K562 (cell line): ENCODE measurements around the gene TMEM131. TPM values are rescaled to one million over a fixed set of nuclear protein-coding genes. Genes with fewer than 3 reads are reported as not detected.

Experiments
- ATAC-seq: fragments of 200-7000 bp; cut with Tn5 transposase; 3 replicates; pipeline ENCODE4 v1.9.1; 2020; ENCODE audit warnings: moderate library complexity
- BruUV-seq: library from RNA; stranded (reverse); fragments of 400-500 nt; replicated peaks from 2 replicates; lab custom pipeline; 2021; lab: Mats Ljungman, UMichigan
- CTCF ChIA-PET: fragments of 300-600 bp; formaldehyde crosslinking; extraction: SDS; loops from one replicate; lab custom pipeline; 2021; ENCODE audit warnings: low intra/inter-chr PET ratio; lab: Yijun Ruan, JAX
- POLR2A ChIA-PET: fragments of 300-600, 350-650 bp; sonication (Branson Sonifier 250); formaldehyde crosslinking; extraction: SDS; loops from one replicate; lab custom pipeline; 2021; ENCODE audit warnings: antibody characterized with exemption, inconsistent platforms; lab: Yijun Ruan, JAX
- DNase-seq, 4 experiments: peaks; one replicate each; pipeline versions ENCODE4 v3.0.0 to v3.0.0-alpha.2; 2011 to 2018; ENCODE audit warnings: low spot score in 3 of 4, mixed read lengths in 3 of 4; ENCODE audit errors: extremely low read depth in 1 of 4
- FAIRE-seq: peaks from 2 replicates; lab custom pipeline; 2011; peaks lifted over from hg19 to GRCh38; lab: Jason Lieb, UNC
- H2AFZ ChIP-seq: 2 replicates; pipeline ENCODE4 v1.6.0; 2011; ENCODE audit warnings: low read depth, low read length, control low read depth, inconsistent platforms
- H3K27ac ChIP-seq: fragments of 200-600 bp; 3 replicates; pipeline ENCODE4 v1.8.0; 2011; ENCODE audit warnings: low read depth, mild to moderate bottlenecking, control low read depth, inconsistent platforms, low read length, moderate library complexity, mixed read lengths; ENCODE audit errors: extremely low read depth
- H3K27me3 ChIP-seq, 2 experiments: fragments of 300-600 bp in 1 of 2; 2 replicates in 1 of 2; 3 replicates in 1 of 2; pipeline versions ENCODE4 v1.6.0 to v1.8.0; 2011; ENCODE audit warnings: inconsistent platforms in 2 of 2, low read length in 2 of 2, mild to moderate bottlenecking in 1 of 2, mixed read lengths in 1 of 2, moderate library complexity in 1 of 2; ENCODE audit not compliant: control insufficient read depth in 2 of 2, insufficient read depth in 2 of 2
- H3K36me3 ChIP-seq: fragments of 300-600 bp; 3 replicates; pipeline ENCODE4 v1.8.0; 2011; ENCODE audit warnings: mild to moderate bottlenecking, low read length, inconsistent platforms; ENCODE audit not compliant: control insufficient read depth, insufficient read depth
- H3K4me1 ChIP-seq, 2 experiments: fragments of 200-600 bp in 1 of 2; replicated peaks in 1 of 2; 2 replicates in 1 of 2; 3 replicates in 1 of 2; pipeline versions ENCODE4 v1.5.1 to v1.8.0; 2011; ENCODE audit warnings: inconsistent platforms in 2 of 2, low read length in 2 of 2, mild to moderate bottlenecking in 1 of 2, mixed read lengths in 1 of 2, moderate library complexity in 1 of 2; ENCODE audit not compliant: control insufficient read depth in 2 of 2, insufficient read depth in 2 of 2
- H3K4me2 ChIP-seq: 2 replicates; pipeline ENCODE4 v1.6.1; 2011; ENCODE audit warnings: low read length, control low read depth, inconsistent platforms, mixed read lengths; ENCODE audit not compliant: insufficient read depth
- H3K4me3 ChIP-seq: fragments of 200-600 bp; sonication (generic), shearing (Covaris generic); 2 replicates; pipeline ENCODE4 v1.5.1; 2016; ENCODE audit warnings: control low read depth, inconsistent platforms
- H3K79me2 ChIP-seq: fragments of 200-600 bp; 3 replicates; pipeline ENCODE4 v1.8.0; 2011; ENCODE audit warnings: low read length, inconsistent platforms; ENCODE audit not compliant: control insufficient read depth, insufficient read depth
- H3K9ac ChIP-seq, 2 experiments: 2 replicates each; pipeline versions ENCODE4 v1.6.0 to v1.6.1; 2011; ENCODE audit warnings: low read depth in 2 of 2, low read length in 2 of 2, control low read depth in 1 of 2, inconsistent platforms in 1 of 2, mild to moderate bottlenecking in 1 of 2, mixed read lengths in 1 of 2; ENCODE audit not compliant: insufficient read depth in 1 of 2
- H3K9me1 ChIP-seq: one replicate; pipeline ENCODE4 v1.6.0; 2011; ENCODE audit warnings: inconsistent platforms, mild to moderate bottlenecking, low read length, moderate library complexity; ENCODE audit not compliant: control insufficient read depth, insufficient read depth
- H3K9me3 ChIP-seq: replicated peaks from 2 replicates; pipeline ENCODE4 v1.5.1; 2011; ENCODE audit warnings: low read depth, low read length, inconsistent platforms; ENCODE audit not compliant: control insufficient read depth, insufficient read depth
- H4K20me1 ChIP-seq: replicated peaks from 2 replicates; pipeline ENCODE4 v1.6.1; 2011; ENCODE audit warnings: low read length, inconsistent platforms, mixed read lengths; ENCODE audit not compliant: control insufficient read depth, insufficient read depth
- CBX2 ChIP-seq: fragments of 200-600 bp; sonication (generic); IDR thresholded peaks from one replicate; pipeline ENCODE4 v1.6.1; 2012; ENCODE audit warnings: mild to moderate bottlenecking, low read length, inconsistent platforms; ENCODE audit not compliant: insufficient read depth, poor library complexity, severe bottlenecking
- MTF1 ChIP-seq: fragments of 250-450 bp; sonication (Bioruptor Pico); IDR thresholded peaks from 2 replicates; pipeline ENCODE4 v1.9.0; 2021; ENCODE audit warnings: moderate library complexity, mild to moderate bottlenecking, inconsistent platforms, borderline replicate concordance
- PRPF4 ChIP-seq: fragments of 200-400 bp; formaldehyde crosslinking; IDR thresholded peaks from one replicate; pipeline ENCODE4 v1.6.1; 2017; ENCODE audit warnings: low read length, low read depth, mild to moderate bottlenecking; ENCODE audit not compliant: insufficient read depth, poor library complexity, severe bottlenecking
- TAF9B ChIP-seq: fragments of 450-650 bp; IDR thresholded peaks from 2 replicates; pipeline ENCODE4 v1.6.1; 2018; ENCODE audit warnings: mild to moderate bottlenecking; ENCODE audit not compliant: partially characterized antibody
- ZNF695 ChIP-seq: fragments of 450-650 bp; formaldehyde crosslinking; IDR thresholded peaks from 2 replicates; pipeline ENCODE4 v1.4.0; 2020; ENCODE audit warnings: mild to moderate bottlenecking, moderate library complexity
- in situ Hi-C: fragments of 300-500 bp; cut with MboI; formaldehyde crosslinking; loops from 4 replicates; pipeline ENCODE4 v1.15.0; 2018; ENCODE audit warnings: inconsistent platforms, mixed read lengths
- intact Hi-C: fragments of 100-400 bp; cut with micrococcal nuclease; formaldehyde crosslinking; loops from 2 replicates; pipeline ENCODE4 v1.14.2; 2022
- polyA plus RNA-seq, 8 experiments: library from polyadenylated mRNA; depleted of rRNA in 4 of 8; stranded (reverse) in 5 of 8; unstranded in 3 of 8; fragments of >200 nt; fragmentation: Nextera tagmentation in 2 of 8; fragmentation: Illumina TruSeq in 1 of 8; extraction: Ambion mirVana in 2 of 8; extraction: Trizol in 1 of 8; gene quantifications; 2 replicates each; pipeline versions ENCODE4 v1.2.1 to v1.2.3, GENCODE V29; 2011 to 2014; ENCODE audit warnings: inconsistent platforms in 1 of 8, missing spikeins in 1 of 8
- total RNA-seq, 7 experiments: library from RNA; depleted of rRNA in 6 of 7; stranded (reverse); fragments of >200 nt in 6 of 7; fragmentation: Illumina TruSeq in 2 of 7; extraction: Trizol in 2 of 7; gene quantifications; 2 replicates each; pipeline versions ENCODE4 v1.2.1 to v1.2.3, GENCODE V29; 2011 to 2021; ENCODE audit warnings: low replicate concordance in 1 of 7
- TF ChIP-seq, protein P1 (sequence below): fragments of 250-450 bp; sonication (Bioruptor Pico); IDR thresholded peaks from 2 replicates; pipeline ENCODE4 v1.9.0; 2021; ENCODE audit warnings: mild to moderate bottlenecking, inconsistent platforms
- TF ChIP-seq, protein P2 (sequence below): fragments of 250-450 bp; sonication (Bioruptor Pico); IDR thresholded peaks from 2 replicates; pipeline ENCODE4 v1.5.0; 2020; ENCODE audit warnings: mild to moderate bottlenecking
- TF ChIP-seq, protein P3 (sequence below): fragments of 450-650 bp; IDR thresholded peaks from 2 replicates; pipeline ENCODE4 v1.6.1; 2016; ENCODE audit warnings: antibody characterized with exemption

TMEM131 gene
- total and polyA plus RNA-seq, 9 of the 15 experiments (the other 6 are each of a cell fraction or from before 2014, with no cell fraction given): 2.5 to 21.1 (median 12.4) TPM

DNA sequence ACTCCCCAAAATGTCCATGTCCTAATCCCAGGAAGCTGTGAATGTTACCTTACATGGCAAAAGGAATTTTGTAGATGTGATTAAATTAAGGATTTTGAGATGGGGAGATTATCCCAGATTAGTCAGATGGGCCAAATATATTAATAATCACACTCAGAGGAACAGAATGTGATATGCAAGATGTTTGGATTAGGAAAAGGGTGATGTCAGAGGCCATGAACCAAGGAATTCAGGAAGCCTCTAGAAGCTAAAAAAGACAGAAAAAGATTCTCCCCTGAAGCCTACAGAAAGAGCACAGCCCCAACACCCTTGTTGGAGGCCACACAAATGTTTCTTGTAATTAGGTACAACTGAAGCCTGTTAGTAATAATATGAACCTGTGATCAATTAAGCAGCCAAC, 13.1 kb downstream of the TMEM131 start:
- Histone ChIP-seq H3K79me2 (peaks cover 47% of the 10 kb centered on the region), H3K27ac (no peak overlapping the region), H3K36me3 (no peaks in the 10 kb centered on the region), H3K4me3 (no peak overlapping the region), H3K27me3 (no peaks in the 10 kb centered on the region), H3K4me2 (no peak overlapping the region), H3K4me1 (no peaks in the 10 kb centered on the region), H4K20me1 (no peaks in the 10 kb centered on the region), H3K9ac (no peak overlapping the region), H2AFZ (no peak overlapping the region), H3K9me3 (no peaks in the 10 kb centered on the region; the same call in 1 of the 2 replicates), H3K9me1 (no peaks in the 10 kb centered on the region)
- TF ChIP-seq CBX2: no peak
- TF ChIP-seq MTF1 (CRISPR knock-in tag): no peak
- no peak for TF ChIP-seq TAF9B
- TF ChIP-seq, protein P1, sequence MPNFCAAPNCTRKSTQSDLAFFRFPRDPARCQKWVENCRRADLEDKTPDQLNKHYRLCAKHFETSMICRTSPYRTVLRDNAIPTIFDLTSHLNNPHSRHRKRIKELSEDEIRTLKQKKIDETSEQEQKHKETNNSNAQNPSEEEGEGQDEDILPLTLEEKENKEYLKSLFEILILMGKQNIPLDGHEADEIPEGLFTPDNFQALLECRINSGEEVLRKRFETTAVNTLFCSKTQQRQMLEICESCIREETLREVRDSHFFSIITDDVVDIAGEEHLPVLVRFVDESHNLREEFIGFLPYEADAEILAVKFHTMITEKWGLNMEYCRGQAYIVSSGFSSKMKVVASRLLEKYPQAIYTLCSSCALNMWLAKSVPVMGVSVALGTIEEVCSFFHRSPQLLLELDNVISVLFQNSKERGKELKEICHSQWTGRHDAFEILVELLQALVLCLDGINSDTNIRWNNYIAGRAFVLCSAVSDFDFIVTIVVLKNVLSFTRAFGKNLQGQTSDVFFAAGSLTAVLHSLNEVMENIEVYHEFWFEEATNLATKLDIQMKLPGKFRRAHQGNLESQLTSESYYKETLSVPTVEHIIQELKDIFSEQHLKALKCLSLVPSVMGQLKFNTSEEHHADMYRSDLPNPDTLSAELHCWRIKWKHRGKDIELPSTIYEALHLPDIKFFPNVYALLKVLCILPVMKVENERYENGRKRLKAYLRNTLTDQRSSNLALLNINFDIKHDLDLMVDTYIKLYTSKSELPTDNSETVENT (CRISPR knock-in tag): no peak
- TF ChIP-seq, protein P2, sequence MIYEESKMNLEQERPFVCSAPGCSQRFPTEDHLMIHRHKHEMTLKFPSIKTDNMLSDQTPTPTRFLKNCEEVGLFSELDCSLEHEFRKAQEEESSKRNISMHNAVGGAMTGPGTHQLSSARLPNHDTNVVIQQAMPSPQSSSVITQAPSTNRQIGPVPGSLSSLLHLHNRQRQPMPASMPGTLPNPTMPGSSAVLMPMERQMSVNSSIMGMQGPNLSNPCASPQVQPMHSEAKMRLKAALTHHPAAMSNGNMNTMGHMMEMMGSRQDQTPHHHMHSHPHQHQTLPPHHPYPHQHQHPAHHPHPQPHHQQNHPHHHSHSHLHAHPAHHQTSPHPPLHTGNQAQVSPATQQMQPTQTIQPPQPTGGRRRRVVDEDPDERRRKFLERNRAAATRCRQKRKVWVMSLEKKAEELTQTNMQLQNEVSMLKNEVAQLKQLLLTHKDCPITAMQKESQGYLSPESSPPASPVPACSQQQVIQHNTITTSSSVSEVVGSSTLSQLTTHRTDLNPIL (CRISPR knock-in tag): no peak
- TF ChIP-seq ZNF695 (CRISPR knock-in tag): no peak
- TF ChIP-seq PRPF4: no peak
- TF ChIP-seq, protein P3, sequence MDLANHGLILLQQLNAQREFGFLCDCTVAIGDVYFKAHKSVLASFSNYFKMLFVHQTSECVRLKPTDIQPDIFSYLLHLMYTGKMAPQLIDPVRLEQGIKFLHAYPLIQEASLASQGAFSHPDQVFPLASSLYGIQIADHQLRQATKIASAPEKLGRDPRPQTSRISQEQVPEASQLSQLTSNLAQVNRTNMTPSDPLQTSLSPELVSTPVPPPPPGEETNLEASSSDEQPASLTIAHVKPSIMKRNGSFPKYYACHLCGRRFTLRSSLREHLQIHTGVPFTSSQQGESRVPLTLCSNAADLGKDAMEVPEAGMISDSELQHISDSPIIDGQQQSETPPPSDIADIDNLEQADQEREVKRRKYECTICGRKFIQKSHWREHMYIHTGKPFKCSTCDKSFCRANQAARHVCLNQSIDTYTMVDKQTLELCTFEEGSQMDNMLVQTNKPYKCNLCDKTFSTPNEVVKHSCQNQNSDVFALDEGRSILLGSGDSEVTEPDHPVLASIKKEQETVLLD: no peak
- intact Hi-C loops (no loop called here), in situ Hi-C loops (no loop called here)
- POLR2A ChIA-PET: interaction anchor here (0.9 to 1.0 kb wide), 2 partner anchors 9 to 13 kb away, joined by 3 read pairs; no protein-coding TSS in a partner anchor
- DNase-seq: no peak
- CTCF ChIA-PET: no interaction called here
- ATAC-seq: no peak
- no peak for FAIRE-seq
- BruUV-seq: no TSS peak
